Stimulated activated CD8-positive, alpha-beta memory T cell treated with anti-CD3 and anti-CD28 coated beads, Interleukin-12 subunit alpha, Interleukin-12 subunit beta, amount 100 ng/mL, for 24 hours (primary cell): ENCODE data around the gene NEK7.
"Not testable (repeated sequence)": the region's sequence is repeated elsewhere in the genome, so short reads cannot be mapped to it uniquely, and the experiment has no call there.

Source experiments
- DNase-seq: peaks from one replicate; pipeline ENCODE4 v3.0.0-alpha.2; 2020; ENCODE audit errors: extremely low read depth

NEK7 gene

DNA sequence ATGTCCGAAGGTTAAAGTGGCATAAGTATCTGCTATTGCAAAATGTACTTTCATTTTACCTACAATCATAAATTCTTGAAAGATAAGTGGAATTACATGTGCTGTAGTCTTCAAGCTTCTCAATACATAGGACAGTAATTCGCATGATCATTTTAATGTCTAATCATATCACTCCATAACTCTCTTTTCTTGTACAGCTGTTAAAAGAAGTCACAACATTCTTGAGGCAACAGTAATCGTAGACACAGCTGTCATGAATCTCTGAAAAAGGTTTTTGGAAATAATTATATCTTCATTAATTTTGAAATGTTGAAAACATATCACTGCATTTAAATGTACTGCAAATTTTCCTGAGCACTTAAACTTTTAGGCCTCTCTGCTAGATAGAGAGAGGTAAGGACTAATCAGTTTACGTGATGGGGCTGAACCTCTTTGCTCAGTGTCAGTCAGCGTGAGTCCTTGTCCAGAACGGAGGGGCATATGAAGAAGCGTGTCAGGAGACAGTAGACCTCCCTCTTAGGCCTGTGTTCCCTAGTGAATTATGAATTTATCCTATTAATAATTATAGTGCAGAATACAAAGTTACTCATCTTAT, 133.4 kb downstream of the NEK7 start:
- DNase-seq: no peak

DNA sequence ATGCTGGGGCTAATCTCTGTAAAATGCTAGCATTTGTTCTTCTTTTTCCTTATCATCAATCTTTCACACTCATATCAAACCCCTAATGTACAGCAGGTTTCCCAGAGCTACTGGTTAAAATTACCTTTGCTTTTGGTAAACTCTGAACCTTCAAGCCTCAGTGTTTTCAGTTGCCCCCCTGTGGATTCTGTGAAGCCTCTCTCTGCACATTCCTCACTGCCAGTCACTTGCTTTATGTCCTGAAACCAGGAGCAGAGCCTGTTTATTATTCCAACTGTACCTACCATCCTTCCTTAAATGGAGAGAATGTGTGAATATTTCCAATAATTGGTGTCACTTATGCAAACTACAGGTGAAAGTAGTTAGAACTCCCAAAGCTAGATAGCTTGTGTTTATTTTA, 134.2 kb downstream of the NEK7 start:
- no peak for DNase-seq

DNA sequence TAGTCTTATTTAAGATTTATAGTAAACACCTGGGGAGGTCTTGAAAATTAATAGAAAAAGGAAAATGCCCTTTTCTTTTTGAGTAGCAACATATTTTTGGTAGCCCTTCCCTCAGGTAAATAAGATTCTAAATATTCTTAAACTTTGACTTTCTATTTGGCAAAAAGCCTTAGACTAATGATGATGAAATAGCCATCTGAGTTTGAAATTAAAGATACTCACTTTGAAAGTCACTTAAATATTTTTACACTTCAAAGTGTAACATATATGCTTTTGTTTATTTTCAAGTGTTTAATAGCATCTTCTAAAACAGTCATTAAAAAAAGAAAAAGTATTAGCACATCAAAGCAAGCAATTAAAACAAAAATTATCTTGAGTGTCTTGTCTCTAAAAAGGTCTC, 135.1 kb downstream of the NEK7 start:
- DNase-seq: no peak

DNA sequence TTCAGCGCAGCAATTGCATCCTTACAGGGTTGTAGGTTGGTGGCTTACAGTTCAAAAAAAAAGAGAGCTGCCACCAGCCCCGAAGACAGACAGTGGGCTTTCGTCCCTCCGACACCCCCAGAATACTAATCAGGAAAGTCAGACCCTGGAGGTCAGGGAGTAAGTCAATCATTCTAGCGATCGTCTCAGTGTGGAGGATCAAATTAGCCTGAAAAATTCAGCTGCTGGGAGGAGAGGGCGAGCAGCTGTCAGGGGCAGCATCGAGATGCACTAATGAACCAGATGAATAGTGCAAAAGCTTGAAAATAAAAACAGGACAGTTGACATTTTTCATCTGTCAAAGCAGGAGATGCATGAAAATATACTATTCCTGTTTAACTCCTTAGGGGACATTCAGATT, 138.4 kb downstream of the NEK7 start:
- no peak for DNase-seq

DNA sequence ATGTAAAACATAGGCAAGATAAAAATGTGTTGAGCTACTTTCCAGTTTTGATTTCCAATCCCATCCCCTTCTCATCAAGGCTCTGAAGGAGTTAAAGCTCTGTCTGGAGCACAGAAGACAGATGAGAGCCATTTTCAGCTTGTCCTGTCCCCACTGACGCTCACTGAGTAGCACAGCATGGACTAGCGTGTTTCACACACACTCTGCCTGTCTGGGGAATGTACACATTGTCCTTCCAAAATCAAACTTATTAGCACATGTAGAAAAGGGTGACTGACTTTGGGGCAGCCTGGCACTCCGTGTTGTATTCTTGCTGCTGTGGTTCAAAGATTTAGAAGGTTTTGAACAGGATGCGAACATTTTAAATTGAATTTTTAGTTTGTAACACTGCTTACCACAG, 139.2 kb downstream of the NEK7 start:
- no peak for DNase-seq

DNA sequence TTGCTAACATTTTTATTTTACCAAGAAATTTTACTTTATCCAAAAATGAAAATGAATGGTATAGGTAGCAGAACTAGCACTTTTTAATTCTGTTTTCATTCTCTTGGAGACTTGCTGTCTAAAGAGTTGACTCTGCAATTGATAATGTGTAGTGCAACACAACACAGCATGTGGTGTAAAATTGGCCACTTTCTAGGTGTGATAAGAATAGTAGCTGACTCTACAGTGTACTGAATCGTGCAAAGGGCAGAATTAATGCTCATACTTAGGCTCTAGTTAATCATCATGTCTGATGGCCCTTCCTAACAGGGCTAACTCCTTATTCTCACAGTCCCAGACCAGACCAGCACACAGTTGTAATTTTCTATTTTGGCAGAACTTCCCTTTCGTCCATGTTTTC, 140.5 kb downstream of the NEK7 start:
- DNase-seq: no peak

DNA sequence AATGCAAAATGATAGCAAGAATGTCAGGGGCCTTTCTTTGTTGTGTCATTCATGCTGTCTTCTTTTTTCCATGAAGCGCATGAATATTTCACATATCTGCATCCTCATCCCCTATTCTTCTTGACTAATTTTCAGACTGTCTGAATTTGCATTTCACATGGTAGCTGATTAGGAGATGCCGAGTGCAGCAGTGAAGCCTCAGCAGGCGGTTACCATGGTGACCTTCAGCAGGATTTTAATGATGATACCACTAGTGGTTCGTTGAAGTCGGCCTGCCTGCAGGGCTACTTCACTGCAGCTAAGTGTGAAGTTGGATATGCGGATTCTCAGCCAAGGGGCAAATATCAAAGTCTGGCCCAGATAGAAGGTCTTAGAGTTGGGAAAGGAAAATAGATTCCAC, 141.8 kb downstream of the NEK7 start:
- no peak for DNase-seq

DNA sequence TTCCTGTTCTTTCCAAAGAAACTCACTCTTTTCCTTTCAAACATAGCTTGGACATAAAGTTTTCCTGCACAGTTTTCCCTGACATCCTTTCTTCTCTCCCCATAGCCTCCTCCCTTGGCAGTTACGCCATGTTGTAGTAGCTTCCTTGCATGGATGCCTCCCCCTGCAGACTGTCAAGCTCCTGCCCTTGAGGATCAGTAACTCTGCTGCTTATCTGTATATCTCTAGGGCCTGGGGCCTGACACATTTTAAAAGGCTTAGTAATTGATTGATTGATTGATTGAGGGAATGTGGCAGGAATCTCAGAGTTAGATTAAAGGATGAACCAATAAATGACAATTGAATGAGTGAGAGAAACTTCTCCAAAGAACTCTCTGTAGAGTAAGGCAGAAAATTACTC, 143.7 kb downstream of the NEK7 start:
- DNase-seq: no peak

DNA sequence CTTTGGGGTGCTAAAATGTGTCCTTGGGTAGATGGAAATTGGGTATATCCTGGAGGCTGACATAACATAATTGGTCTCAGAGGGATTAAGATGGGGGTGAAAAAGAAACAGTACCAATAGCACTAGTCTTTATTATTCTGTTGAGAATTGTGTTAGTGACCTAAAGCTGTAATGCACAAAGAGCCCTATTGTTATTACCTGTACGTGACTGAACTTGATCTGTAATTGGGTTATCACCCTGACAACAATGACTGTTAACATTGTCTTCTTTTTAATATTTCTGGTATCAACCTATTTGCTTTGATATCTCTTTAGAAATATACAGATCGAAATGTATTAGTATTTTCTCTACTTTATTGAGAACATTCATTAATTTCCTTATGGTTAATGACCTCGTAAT, 147.6 kb downstream of the NEK7 start:
- DNase-seq: no peak

DNA sequence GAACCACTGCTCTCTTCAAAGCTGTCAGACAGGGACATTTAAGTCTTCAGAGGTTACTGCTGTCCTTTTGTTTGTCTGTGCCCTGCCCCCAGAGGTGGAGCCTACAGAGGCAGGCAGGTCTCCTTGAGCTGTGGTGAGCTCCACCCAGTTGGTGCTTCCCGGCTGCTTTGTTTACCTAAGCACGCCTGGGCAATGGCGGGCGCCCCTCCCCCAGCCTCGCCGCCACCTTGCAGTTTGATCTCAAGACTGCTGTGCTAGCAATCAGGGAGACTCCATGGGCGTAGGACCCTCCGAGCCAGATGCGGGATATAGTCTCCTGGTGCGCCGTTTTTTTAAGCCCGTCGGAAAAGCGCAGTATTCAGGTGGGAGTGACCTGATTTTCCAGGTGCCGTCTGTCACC, 158.0 kb downstream of the NEK7 start:
- not testable (repeated sequence) for DNase-seq

DNA sequence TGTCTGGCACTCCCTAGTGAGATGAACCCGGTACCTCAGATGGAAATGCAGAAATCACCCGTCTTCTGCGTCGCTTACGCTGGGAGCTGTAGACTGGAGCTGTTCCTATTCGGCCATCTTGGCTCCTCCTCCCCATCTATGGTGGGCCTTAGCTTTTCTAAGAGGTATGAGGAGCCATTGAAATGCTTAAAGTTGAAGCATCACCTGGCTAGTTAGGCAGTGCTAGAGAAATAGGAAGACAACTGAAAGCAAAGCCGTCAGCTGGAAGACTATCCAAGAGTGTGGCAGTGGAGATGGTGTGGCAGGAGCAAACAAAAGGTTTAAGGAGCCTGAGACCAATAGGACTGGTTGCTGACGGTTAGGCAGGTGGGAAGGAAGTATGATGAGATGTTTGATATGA, 158.5 kb downstream of the NEK7 start:
- not testable (repeated sequence) for DNase-seq

DNA sequence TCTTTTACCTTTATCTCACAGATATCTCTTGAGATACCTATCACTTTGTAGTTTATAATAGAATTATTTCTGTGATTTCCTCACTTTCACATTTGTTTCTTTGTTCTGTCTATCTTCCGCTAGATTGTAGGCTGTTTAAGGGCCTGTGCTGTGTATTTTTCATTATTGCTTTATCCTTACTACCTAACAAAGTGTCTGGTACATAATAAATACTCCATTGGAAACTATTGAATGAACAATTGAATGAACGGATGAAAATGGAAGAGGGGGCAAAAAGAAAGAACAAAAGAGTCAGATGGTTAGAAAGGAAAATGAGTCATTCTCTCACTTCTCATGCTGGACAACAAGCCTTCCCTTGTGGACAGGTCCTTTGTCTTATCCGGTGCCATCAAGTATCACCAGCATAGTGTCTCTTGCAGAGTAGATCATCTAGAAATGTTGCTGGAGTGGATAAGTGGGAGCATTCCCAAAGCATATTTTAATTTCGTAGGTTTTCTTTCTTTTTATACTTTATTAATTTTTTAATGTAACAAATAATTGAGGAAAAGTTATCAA, 159.8 kb downstream of the NEK7 start:
- DNase-seq: no peak

DNA sequence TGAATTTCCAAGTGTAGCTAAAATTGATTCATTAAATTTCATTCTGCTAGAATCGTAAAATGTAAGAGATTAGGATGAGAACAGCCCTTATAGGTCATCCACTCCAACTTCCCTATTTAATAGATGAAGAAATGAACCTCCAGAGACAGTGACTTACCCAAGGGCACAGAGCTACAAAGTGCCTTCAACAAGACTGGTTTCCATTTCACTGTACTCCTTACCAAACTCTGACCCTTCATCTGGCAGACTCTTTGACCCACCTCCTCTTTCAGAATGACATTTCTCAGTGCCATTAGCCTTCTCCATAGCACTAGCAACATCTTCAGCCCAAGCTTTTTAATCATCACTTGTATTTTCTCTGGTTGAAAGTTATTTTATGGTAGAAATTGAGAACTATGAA, 161.3 kb downstream of the NEK7 start:
- no peak for DNase-seq

DNA sequence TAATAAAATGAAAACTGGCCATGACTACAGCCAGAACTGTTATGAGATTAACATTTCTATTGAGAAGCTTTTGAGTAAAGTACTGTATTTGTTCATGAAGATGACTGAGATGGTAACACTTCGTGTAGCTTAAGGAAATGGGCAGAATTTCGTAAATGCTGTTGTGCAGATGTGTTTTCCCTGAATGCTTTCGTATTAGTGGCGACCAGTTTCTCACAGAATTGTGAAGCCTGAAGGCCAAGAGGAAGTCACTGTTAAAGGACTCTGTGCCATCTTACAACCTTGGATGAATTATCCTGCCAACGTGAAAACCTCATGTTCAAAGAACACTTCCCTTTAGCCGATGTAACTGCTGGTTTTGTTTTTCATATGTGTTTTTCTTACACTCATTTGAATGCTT, 164.0 kb downstream of the NEK7 start:
- no peak for DNase-seq

DNA sequence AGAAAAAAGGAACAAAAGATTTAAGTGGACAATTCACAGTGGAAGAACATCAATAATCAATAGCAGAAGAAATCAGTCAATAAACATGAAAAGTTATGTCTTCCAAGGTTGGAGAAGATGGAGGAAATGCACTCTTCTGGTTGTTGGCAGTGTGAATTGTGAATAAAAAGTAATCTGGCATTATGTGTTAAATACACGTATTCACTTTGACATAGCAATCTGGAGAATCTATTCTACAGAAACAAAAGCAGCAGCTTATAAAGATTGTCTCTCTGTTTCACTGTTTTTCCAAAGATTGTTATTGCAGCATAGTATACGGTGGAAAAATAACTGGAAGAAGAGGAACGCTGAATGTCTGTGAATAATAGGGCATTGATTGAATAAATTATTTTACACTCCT, 169.4 kb downstream of the NEK7 start:
- no peak for DNase-seq

DNA sequence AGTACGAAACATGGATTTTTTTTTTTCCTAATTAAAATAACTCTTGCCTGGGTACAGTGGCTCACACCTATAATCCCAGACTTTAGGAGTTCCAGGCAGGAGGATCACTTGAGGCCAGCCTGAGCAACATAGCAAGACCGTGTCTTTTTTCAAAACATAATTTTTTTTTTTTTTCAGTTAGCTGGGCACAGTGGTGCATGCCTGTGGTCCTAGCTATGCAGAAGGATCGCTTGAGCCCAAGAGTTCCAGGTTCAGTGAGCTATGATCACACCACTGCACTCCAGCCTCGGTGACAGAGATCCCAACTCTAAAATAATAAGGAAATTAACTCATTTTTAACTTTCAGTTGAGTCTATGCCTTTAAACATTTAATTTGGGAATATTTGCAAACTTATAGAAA, 170.1 kb downstream of the NEK7 start:
- no peak for DNase-seq

DNA sequence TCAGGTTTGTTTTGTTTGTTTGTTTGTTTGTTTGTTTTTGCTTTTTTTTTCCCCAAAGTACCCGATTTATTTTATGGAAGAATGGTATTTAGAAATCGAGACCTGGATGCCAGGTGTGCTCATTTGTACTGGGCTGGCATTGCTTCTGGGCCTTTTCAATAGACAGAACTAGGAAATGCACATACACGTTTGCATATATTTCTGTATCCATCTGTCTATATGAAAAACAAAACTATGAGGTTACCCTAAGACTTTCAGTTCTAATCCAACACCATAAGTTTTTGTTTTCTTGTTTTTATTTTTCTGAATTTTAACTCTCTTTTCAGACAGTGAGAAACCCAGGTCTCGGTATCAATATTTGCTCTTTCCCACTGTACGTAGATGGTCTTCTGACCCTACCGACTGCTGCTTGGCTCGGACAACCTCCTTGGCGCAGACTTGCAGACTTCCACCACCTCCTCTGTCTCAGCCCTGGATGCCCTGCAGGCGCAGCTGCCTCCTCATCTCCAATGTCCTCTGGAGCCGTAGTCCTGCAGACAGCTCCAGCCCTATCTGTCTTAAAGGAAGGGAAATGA, 171.7 kb downstream of the NEK7 start:
- no peak for DNase-seq

DNA sequence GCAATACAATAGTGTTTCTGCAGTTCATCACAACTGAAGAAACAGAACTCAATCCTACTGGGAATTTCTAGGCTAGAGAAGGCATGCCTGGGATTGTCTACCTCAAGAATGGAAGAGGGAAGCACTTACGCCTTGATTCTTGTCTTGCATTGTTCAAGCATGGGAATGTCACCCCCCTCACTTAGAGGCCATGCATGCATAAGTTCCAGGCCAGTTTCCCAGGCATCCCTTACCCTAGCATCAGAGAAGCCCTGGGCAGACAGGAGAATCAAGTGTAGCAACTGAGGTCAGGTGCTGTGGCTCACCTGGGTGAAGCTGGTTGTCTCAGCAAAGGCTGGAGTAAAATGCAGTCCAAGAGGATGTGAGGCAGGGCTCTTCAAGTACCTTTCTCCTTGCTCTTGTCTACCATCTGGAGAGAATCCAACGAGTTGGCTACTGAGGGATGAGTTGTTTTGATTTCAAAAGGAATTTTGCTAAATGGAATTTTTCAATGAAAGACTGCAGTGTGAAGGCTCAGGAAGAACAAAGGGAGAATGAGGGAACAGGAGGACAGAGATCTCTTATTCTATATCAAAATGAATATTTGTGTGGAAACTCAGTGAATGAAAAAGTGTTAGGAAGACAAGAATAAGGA, 174.3 kb downstream of the NEK7 start:
- DNase-seq: no peak

DNA sequence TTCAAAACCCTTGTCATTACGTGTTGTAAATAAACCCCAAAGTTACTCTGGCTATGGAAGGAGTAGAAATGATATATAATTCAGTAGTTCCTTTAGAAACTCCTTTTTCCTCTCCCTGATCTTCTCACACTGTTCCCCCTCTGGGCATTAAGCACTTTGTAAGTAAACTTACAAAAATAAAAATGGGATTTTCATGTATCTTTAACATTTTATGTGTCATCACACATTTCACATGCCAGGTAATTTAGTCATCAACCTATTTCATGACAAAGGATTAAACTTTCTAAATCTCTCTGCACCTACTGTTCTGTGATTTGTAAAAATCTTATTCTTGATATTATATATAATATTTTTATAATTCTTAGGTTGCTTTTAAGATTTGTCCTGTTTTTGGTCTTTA, 176.9 kb downstream of the NEK7 start:
- DNase-seq: no peak

DNA sequence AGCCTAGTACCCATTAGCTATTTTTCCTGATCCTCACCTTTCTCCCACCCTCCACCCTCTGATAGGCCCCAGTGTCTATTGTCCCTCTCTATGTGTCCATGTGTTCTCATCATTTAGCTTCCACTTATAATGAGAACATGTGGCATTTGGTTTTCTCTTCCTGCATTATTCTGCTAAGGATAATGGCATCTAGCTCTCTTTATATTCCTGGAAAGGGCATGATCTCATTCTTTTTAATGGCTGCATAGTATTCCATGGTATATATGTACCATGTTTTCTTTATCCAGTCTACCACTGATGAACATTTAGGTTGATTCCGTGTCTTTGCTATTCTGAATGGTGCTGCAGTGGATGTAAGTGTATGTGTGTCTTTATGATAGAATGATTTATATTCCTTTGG, 178.9 kb downstream of the NEK7 start:
- DNase-seq: no peak

DNA sequence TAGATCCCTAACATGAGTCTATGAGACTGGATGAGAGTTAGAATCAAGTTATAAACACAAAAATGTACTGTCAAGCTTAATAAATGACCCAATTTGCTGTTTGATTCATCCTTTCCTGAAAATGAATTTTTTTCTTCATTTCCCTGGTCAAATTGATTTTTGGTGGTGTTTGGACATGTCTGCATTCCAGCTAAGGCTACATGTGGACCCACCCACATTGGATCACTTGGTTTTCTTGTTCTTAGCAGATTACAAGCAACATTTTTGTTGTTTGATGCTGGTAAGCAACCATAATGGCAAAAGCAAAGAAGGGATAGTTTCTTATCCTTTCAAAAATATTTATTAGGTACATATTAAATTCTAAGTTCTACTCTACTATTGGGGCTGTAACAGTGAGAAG, 181.1 kb downstream of the NEK7 start:
- DNase-seq: no peak

DNA sequence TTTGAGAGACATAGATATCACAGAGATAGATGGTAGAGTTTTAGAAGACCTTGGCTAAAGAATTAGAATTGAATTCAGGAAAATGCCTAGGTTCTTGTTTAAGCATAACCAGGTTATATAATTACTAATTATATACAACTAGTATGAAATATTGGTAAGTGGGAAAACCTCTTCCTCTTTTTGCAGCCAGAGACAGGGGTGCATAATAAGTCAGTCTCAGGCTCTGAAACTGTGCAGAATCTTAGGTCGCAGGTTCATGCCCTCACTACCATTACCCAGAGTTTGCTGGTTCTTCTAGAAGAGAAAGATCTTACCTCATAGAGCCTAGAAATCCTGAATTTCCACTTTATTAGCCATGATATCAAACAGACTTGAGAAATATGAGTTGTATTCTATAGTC, 183.3 kb downstream of the NEK7 start:
- DNase-seq: no peak

DNA sequence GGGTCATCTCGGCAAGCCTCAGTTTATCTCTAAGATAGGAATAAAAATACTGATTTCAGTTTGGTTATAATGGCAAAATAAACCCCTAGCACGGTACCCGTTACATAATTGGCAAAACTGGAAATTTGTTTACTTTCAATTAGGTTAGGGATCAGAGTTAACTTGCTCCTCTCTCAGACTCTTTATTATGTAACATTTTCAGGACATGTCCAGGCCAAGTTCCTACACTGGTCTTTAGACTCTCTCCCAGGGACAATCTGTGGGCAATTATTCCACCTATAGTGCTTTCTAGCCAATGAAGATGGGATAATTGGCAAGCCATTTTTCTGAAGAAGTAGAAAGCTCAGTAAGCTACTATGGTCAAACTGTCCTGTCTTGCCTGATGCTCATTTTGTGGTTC, 189.4 kb downstream of the NEK7 start:
- no peak for DNase-seq

DNA sequence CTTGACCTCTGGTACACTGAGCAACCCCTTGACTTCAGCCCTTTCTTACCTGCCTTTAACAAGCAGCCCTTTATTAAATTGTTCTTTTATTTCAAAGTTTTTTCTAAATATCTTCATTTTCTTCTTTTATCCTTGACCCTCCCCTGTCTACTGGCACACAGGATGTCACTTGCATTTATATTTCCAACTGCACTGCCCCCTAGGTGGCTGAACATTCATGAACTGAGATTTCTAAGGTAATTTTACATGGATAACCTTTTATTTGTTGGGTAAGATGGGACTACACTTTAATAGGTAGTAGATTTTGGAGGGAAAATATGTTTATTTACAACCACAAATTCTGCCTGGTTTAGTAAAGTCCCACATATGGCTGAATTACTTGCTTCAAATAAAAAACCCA, 193.7 kb downstream of the NEK7 start:
- no peak for DNase-seq
